K562 (cell line): ENCODE results near the gene NXF1. TPM values are rescaled to one million over a fixed set of nuclear protein-coding genes. Genes with fewer than 3 reads are reported as not detected.

ENCODE experiments used
- BDP1 ChIP-seq: IDR thresholded peaks from 3 replicates; pipeline ENCODE4 v1.6.1; 2011; ENCODE audit not compliant: insufficient read length, insufficient read depth
- HDAC1 ChIP-seq, 2 experiments: fragments of 450-650 bp; IDR thresholded peaks; 2 replicates each; pipeline ENCODE4 v1.6.1; 2016 to 2017; ENCODE audit warnings: inconsistent platforms in 1 of 2, mild to moderate bottlenecking in 1 of 2, moderate library complexity in 1 of 2
- HNRNPL ChIP-seq: fragments of 200-400 bp; formaldehyde crosslinking; IDR thresholded peaks from 2 replicates; pipeline ENCODE4 v1.6.1; 2017; ENCODE audit warnings: low read depth, mild to moderate bottlenecking, low read length
- MCM3 ChIP-seq: fragments of 450-650 bp; IDR thresholded peaks from 2 replicates; pipeline ENCODE4 v1.6.1; 2016
- NCOA2 ChIP-seq, 2 experiments: fragments of 450-650 bp; IDR thresholded peaks; 2 replicates each; pipeline ENCODE4 v1.6.1; 2018; ENCODE audit warnings: mild to moderate bottlenecking in 2 of 2, moderate library complexity in 1 of 2; ENCODE audit not compliant: partially characterized antibody in 2 of 2
- POLR2AphosphoS2 ChIP-seq: IDR thresholded peaks from 2 replicates; pipeline ENCODE4 v1.6.1; 2012; ENCODE audit warnings: low read length, improper control_type of control experiment
- RHOXF2B ChIP-seq: fragments of 250-450 bp; sonication (Bioruptor Pico); conservative IDR thresholded peaks from 2 replicates; pipeline ENCODE4 v1.5.1; 2021
- SAP30 ChIP-seq: fragments of 200-600 bp; sonication (generic); IDR thresholded peaks from 2 replicates; pipeline ENCODE4 v1.6.1; 2012; ENCODE audit warnings: borderline replicate concordance, low read depth, mild to moderate bottlenecking, moderate library complexity, low read length, control low read depth, inconsistent platforms; ENCODE audit not compliant: insufficient read depth, poor library complexity, severe bottlenecking
- SIN3B ChIP-seq: fragments of 450-650 bp; IDR thresholded peaks from 2 replicates; pipeline ENCODE4 v1.6.1; 2017; ENCODE audit warnings: low read depth, mild to moderate bottlenecking, moderate library complexity
- THRAP3 ChIP-seq: fragments of 450-650 bp; IDR thresholded peaks from 2 replicates; pipeline ENCODE4 v1.6.1; 2016; ENCODE audit warnings: mild to moderate bottlenecking, inconsistent platforms, borderline replicate concordance
- ZNF174 ChIP-seq: fragments of 250-450 bp; sonication (Bioruptor Pico); IDR thresholded peaks from 2 replicates; pipeline ENCODE4 v1.4.0; 2020; ENCODE audit warnings: mild to moderate bottlenecking
- ZNF764 ChIP-seq: fragments of 250-450 bp; sonication (Bioruptor Pico); IDR thresholded peaks from 2 replicates; pipeline ENCODE4 v1.4.0; 2020; ENCODE audit warnings: low read depth, mild to moderate bottlenecking, moderate library complexity
- polyA plus RNA-seq, 8 experiments: library from polyadenylated mRNA; depleted of rRNA in 4 of 8; stranded (reverse) in 5 of 8; unstranded in 3 of 8; fragments of >200 nt; fragmentation: Nextera tagmentation in 2 of 8; fragmentation: Illumina TruSeq in 1 of 8; extraction: Ambion mirVana in 2 of 8; extraction: Trizol in 1 of 8; gene quantifications; 2 replicates each; pipeline versions ENCODE4 v1.2.1 to v1.2.3, GENCODE V29; 2011 to 2014; ENCODE audit warnings: inconsistent platforms in 1 of 8, missing spikeins in 1 of 8
- total RNA-seq, 7 experiments: library from RNA; depleted of rRNA in 6 of 7; stranded (reverse); fragments of >200 nt in 6 of 7; fragmentation: Illumina TruSeq in 2 of 7; extraction: Trizol in 2 of 7; gene quantifications; 2 replicates each; pipeline versions ENCODE4 v1.2.1 to v1.2.3, GENCODE V29; 2011 to 2021; ENCODE audit warnings: low replicate concordance in 1 of 7
- TF ChIP-seq, protein P1 (sequence below): fragments of 250-450 bp; sonication (Bioruptor Pico); IDR thresholded peaks from 2 replicates; pipeline ENCODE4 v1.5.0; 2021; ENCODE audit warnings: mild to moderate bottlenecking, moderate library complexity
- TF ChIP-seq, protein P2 (sequence below): fragments of 450-650 bp; IDR thresholded peaks from 2 replicates; pipeline ENCODE4 v1.6.1; 2016; ENCODE audit warnings: missing biosample characterization, missing genetic modification characterization
- TF ChIP-seq, protein P3 (sequence below): fragments of 450-650 bp; IDR thresholded peaks from 2 replicates; pipeline ENCODE4 v1.6.1; 2016; ENCODE audit warnings: borderline replicate concordance
- TF ChIP-seq, protein P4 (sequence below): fragments of 250-450 bp; sonication (Bioruptor Pico); IDR thresholded peaks from 2 replicates; pipeline ENCODE4 v1.4.0; 2020; ENCODE audit warnings: mild to moderate bottlenecking, moderate library complexity

The NXF1 gene
- total and polyA plus RNA-seq, 9 of the 15 experiments (the other 6 are each of a cell fraction or from before 2014, with no cell fraction given), result 18.1 to 98.3 (median 35.8) TPM

GRCh38 chr11:62787005-62787759 lies 18.1 kb downstream of the NXF1 start, which contains the start of gene TMEM179B (continued):
- no peak for TF ChIP-seq ZNF174 (CRISPR knock-in tag)
- peak; percentile 99 for TF ChIP-seq POLR2AphosphoS2
- TF ChIP-seq SAP30, result no peak
- TF ChIP-seq, protein P1, sequence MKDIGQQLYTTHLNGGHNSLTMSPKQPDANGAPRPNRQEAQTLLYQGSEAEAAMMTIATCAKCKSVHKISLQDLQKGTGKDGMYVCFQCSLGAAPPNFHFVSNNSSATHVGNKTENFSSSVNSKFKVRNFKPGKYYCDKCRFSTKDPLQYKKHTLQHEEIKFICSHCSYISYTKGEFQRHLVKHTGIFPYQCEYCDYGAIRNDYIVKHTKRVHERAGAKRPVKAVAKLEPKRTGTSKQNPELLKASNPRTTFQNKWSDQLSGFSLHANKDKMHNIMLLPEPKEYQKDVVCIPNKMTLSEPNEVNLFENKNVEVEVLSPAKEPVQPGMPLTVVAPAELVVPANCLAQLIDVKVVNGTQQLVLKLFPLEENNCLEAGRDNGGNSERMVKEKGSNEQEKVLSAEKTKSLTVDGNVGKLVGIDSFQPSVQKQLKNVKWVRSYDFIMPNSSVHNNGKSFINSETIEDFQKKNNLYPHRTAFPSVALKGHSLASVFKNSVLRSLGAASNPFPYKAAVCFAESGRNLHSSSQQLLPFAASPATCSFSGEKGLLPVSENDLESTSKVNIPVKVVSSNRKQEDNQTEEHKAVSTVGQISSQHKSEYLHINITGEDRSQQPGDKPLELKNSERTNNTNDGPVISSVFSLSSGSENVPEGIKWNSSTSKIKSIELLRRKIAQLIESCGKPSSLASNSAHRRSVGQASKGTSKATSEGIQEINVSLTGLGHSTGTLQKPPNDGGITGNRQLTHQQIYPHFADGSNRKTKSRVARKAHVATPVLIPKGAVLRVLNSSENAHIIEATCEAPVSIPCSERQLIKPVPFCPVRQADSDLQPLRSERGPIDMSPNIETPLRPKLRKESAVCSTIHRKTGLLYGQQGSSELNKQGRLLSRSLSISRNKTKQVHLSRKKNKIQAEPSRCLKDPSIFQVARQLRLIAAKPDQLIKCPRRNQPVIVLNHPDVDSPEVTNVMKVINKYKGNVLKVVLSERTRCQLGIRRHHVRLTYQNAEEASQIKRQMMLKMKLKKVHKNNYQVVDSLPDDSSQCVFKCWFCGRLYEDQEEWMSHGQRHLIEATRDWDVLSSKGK, result no peak
- TF ChIP-seq, protein P2, sequence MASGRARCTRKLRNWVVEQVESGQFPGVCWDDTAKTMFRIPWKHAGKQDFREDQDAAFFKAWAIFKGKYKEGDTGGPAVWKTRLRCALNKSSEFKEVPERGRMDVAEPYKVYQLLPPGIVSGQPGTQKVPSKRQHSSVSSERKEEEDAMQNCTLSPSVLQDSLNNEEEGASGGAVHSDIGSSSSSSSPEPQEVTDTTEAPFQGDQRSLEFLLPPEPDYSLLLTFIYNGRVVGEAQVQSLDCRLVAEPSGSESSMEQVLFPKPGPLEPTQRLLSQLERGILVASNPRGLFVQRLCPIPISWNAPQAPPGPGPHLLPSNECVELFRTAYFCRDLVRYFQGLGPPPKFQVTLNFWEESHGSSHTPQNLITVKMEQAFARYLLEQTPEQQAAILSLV (tag), result no peak
- TF ChIP-seq ZNF764 (CRISPR knock-in tag), result no peak
- TF ChIP-seq, protein P3, sequence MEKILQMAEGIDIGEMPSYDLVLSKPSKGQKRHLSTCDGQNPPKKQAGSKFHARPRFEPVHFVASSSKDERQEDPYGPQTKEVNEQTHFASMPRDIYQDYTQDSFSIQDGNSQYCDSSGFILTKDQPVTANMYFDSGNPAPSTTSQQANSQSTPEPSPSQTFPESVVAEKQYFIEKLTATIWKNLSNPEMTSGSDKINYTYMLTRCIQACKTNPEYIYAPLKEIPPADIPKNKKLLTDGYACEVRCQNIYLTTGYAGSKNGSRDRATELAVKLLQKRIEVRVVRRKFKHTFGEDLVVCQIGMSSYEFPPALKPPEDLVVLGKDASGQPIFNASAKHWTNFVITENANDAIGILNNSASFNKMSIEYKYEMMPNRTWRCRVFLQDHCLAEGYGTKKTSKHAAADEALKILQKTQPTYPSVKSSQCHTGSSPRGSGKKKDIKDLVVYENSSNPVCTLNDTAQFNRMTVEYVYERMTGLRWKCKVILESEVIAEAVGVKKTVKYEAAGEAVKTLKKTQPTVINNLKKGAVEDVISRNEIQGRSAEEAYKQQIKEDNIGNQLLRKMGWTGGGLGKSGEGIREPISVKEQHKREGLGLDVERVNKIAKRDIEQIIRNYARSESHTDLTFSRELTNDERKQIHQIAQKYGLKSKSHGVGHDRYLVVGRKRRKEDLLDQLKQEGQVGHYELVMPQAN, result peak; percentile 74; the same call in 1 of the 2 replicates
- peak; percentile 66 for TF ChIP-seq SIN3B
- TF ChIP-seq, protein P4, sequence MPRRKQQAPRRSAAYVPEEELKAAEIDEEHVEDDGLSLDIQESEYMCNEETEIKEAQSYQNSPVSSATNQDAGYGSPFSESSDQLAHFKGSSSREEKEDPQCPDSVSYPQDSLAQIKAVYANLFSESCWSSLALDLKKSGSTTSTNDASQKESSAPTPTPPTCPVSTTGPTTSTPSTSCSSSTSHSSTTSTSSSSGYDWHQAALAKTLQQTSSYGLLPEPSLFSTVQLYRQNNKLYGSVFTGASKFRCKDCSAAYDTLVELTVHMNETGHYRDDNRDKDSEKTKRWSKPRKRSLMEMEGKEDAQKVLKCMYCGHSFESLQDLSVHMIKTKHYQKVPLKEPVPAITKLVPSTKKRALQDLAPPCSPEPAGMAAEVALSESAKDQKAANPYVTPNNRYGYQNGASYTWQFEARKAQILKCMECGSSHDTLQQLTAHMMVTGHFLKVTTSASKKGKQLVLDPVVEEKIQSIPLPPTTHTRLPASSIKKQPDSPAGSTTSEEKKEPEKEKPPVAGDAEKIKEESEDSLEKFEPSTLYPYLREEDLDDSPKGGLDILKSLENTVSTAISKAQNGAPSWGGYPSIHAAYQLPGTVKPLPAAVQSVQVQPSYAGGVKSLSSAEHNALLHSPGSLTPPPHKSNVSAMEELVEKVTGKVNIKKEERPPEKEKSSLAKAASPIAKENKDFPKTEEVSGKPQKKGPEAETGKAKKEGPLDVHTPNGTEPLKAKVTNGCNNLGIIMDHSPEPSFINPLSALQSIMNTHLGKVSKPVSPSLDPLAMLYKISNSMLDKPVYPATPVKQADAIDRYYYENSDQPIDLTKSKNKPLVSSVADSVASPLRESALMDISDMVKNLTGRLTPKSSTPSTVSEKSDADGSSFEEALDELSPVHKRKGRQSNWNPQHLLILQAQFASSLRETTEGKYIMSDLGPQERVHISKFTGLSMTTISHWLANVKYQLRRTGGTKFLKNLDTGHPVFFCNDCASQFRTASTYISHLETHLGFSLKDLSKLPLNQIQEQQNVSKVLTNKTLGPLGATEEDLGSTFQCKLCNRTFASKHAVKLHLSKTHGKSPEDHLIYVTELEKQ, result no peak
- TF ChIP-seq MCM3, result no peak
- no peak for TF ChIP-seq THRAP3
- peak in 1 of 2 experiments; percentile 93; a peak in 2 of 4 replicates for TF ChIP-seq HDAC1 (IDR thresholded peaks at IDR 0.05)
- TF ChIP-seq BDP1, result no peak
- no peak for TF ChIP-seq HNRNPL
- TF ChIP-seq NCOA2 (IDR thresholded peaks at IDR 0.05; ENCODE audit: partially characterized antibody in 2 of 2), result no peak
- TF ChIP-seq RHOXF2B (CRISPR knock-in tag), result no peak; the same call in 1 of the 2 replicates
